Measurements from ENCODE around the gene FTO. TPM values are rescaled to one million over a fixed set of nuclear protein-coding genes. Genes with fewer than 3 reads are reported as not detected.

Gene FTO
- total RNA-seq, 1 donor from 2014 or later: 50.2 TPM

DNA sequence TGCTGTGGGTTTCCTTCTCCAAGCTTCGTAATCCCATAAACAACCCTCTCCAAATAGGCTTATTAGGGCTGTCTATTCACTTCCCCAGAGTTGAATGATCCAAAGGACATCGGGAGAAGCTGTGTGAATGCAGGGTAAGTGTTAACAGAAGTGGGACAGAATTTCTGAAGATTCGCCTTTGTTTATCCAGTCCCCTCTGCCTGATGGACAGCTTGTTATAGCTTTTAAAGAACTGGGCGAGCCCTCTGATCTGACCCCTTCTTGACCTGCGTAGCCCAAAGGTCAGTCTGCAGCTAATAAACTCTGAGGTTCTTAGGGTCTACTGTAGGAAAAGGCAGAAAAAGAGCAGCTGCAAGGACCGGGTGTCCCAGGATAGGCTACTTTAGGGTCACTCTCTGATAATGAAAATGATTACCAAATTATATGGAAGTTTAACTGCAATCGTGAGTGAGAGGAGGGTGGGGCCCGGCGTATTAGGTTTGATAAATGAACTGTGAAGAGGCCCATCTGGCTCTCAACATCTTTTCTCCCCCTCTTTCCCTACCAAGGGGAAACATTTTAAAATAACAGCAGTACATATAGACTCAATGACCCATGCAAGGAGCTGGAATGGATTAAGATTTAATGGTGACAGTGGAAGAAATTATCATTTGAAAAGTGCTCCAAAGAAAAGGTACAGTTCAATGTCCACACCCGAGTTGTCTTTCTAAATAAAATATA is 233.4 kb downstream of the FTO start:
- no peak overlapping the region for H3K27ac ChIP-seq
- no peaks in the 10 kb centered on the region for H3K9me3 ChIP-seq
- no peaks in the 10 kb centered on the region for H3K27me3 ChIP-seq
- DNase-seq (ENCODE audit: low spot score in 2 of 2): no peak
- intact Hi-C loops (cut with DNase I): no loop called here
- peaks cover 0 to 17% of the 10 kb centered on the region in 2 donors for H3K36me3 ChIP-seq
- no peak overlapping the region for H3K4me3 ChIP-seq
- peaks cover 0 to 6% of the 10 kb centered on the region in 2 donors for H3K4me1 ChIP-seq
- TF ChIP-seq, protein P1, sequence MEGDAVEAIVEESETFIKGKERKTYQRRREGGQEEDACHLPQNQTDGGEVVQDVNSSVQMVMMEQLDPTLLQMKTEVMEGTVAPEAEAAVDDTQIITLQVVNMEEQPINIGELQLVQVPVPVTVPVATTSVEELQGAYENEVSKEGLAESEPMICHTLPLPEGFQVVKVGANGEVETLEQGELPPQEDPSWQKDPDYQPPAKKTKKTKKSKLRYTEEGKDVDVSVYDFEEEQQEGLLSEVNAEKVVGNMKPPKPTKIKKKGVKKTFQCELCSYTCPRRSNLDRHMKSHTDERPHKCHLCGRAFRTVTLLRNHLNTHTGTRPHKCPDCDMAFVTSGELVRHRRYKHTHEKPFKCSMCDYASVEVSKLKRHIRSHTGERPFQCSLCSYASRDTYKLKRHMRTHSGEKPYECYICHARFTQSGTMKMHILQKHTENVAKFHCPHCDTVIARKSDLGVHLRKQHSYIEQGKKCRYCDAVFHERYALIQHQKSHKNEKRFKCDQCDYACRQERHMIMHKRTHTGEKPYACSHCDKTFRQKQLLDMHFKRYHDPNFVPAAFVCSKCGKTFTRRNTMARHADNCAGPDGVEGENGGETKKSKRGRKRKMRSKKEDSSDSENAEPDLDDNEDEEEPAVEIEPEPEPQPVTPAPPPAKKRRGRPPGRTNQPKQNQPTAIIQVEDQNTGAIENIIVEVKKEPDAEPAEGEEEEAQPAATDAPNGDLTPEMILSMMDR (IDR thresholded peaks at IDR 0.05): no peak

DNA sequence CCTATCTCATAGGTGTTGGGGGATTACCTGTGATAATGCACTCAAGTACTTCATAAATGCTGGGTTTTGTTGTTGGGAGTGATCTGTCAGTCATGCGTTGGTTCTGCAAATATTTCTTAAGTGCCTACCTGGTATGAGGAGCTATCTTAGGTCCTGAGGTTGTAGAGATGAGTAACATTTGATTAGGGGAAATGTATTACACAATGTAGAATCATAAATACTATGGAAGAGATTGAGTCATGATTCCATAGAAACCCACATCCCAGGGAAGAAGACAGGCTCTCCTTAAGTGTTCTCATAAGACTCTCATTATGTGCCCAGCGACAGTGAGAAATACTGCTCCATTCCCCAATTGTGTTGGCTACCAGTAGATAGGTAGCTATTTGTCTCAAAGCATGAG is 240.1 kb downstream of the FTO start:
- Histone ChIP-seq H3K4me1 (no peaks in the 10 kb centered on the region), H3K9me3 (no peaks in the 10 kb centered on the region), H3K27me3 (no peaks in the 10 kb centered on the region), H3K4me3 (no peak overlapping the region), H3K27ac (no peak overlapping the region), H3K36me3 (peaks cover 0 to 6% of the 10 kb centered on the region in 2 donors)
- no peak for DNase-seq (ENCODE audit: low spot score in 2 of 2)
- intact Hi-C loops (cut with DNase I): no loop called here
- TF ChIP-seq, protein P1 (IDR thresholded peaks at IDR 0.05): no peak

DNA sequence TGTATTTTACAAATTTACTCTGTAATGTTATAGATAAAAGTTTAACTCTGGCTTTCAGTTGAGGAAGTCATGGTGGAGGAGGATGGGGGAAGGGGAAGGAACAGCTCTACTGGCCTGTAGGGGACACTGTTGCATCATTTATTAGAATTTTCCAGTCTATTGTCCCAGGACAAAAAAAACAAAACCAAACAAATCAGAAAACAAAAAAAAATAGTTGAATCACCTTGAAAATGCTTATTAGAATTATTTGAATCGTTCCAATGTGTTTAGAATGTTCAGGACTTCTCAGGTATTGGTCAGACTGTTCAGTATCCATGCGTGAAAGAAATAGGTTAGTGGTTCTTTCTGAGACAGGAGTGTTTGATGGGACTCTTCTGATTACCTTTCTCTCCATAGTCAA is 242.0 kb downstream of the FTO start:
- Histone ChIP-seq H3K4me3 (no peak overlapping the region), H3K27ac (no peak overlapping the region), H3K36me3 (peaks cover 0 to 6% of the 10 kb centered on the region in 2 donors), H3K4me1 (no peaks in the 10 kb centered on the region), H3K9me3 (no peaks in the 10 kb centered on the region), H3K27me3 (no peaks in the 10 kb centered on the region)
- no peak for DNase-seq (ENCODE audit: low spot score in 2 of 2)
- TF ChIP-seq, protein P1 (IDR thresholded peaks at IDR 0.05): peak in 1 of 3 experiments; percentile 31
- intact Hi-C loops (cut with DNase I): no loop called here

DNA sequence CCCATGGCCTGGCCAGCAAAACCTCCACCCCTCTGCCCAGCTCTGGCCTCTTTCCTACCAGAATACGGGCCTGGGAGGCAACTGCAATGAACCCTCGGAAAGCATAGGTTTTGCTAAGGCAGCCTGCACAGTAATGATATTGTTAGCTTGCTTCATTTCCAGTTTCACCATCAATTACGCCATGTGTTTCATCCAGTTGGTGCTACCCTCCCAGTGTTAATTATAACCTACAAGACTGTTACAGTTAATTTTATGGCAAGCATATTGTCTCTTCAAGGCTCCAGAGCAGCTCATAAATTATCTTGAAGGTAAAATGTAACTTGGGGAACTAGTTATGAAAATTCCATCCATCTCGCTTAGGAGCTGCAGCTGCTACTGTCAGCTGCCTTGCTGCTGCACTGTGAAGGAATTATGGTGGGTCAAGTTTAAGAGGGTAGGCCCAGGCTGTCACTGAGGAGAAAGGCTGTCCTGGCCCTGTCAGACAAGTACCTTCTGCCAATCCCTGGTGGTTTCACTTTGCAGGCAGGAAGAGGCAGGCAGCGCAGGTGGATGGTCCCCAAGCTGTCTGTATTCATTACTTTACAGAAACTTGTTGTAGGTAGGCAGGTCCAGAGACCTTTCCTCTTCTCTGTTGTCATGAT is 242.9 kb downstream of the FTO start:
- DNase-seq (ENCODE audit: low spot score in 2 of 2): no peak
- Histone ChIP-seq H3K4me3 (no peak overlapping the region), H3K4me1 (no peaks in the 10 kb centered on the region), H3K36me3 (peaks cover 0 to 6% of the 10 kb centered on the region in 2 donors), H3K27ac (no peak overlapping the region), H3K9me3 (no peaks in the 10 kb centered on the region), H3K27me3 (no peaks in the 10 kb centered on the region)
- TF ChIP-seq, protein P1 (IDR thresholded peaks at IDR 0.05): no peak
- intact Hi-C loops (cut with DNase I): no loop called here

DNA sequence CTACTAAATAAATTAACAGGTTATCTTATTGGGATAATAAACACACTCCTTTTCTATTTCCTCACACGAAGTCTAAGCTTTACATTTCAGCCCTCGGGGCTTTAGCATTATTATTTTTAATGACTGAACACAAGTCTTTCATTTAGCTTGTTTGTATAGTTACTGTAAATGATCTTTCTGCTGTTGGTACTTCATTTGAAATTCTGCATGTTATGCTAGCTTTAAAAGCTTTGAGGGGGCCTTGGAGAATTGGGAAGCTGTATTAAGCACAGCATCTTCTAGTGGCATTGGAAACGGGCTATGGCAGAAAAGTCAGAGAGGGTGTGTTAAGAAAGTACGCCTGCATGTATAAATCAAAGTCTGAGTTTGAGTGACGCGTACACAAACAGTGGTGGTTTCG is 243.7 kb downstream of the FTO start:
- H3K36me3 ChIP-seq: peaks cover 0 to 1% of the 10 kb centered on the region in 2 donors
- H3K4me1 ChIP-seq: no peaks in the 10 kb centered on the region
- no peaks in the 10 kb centered on the region for H3K9me3 ChIP-seq
- H3K27ac ChIP-seq: no peak overlapping the region
- H3K27me3 ChIP-seq: no peaks in the 10 kb centered on the region
- intact Hi-C loops (cut with DNase I): no loop called here
- TF ChIP-seq, protein P1 (IDR thresholded peaks at IDR 0.05): no peak
- no peak for DNase-seq (ENCODE audit: low spot score in 2 of 2)
- H3K4me3 ChIP-seq: no peak overlapping the region
